Measurements from ENCODE around the gene STAT6. TPM values are rescaled to one million over a fixed set of nuclear protein-coding genes. Genes with fewer than 3 reads are reported as not detected.
A peak's percentile ranks its signal among the peaks of the same experiment; 100 is the strongest.
"Not testable (repeated sequence)": the region's sequence is repeated elsewhere in the genome, so short reads cannot be mapped to it uniquely, and the experiment has no call there.

Gene STAT6
- total RNA-seq, 2 experiments from 2014 or later, result 251 to 263 TPM

DNA sequence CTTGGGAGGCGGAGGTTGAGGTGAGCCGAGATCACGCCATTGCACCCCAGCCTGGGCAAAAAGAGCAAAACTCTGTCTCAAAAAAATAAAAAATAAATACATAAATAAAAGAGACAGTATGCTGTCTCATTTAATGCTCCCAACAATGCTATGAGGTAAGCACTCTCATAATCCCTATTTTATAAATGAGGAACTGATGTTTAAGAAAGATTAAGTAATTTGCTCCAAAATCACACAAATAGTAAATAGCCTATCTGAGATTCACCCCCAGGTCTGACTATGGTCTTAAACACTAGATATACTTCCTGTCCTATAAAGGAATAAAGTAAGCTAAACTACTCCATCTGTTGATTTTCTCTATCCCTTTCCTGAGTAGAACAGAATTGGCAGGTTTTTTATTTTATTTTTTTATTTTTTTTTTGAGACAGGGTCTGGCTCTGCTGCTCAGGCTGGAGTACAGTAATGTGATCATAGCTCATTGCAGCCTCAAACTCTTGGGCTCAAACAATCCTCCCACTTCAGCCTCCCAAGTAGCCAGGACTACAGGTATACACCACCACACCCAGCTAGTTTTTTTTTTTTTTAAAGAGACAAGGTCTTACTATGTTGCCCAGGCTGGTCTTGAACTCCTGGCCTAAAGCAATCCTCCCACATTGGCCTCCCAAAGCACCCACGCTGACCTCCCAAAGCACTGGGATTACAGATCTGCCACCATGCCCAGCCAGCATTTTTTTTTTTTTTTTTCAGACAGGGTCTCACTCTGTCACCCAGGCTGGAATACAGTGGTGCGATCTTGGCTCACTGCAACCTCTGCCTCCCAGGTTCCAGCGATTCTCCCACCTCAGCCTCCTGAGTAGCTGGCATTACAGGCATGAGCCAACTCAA lies 37.4 kb downstream of the STAT6 start:
- not testable (repeated sequence) for DNase-seq; ATAC-seq (ENCODE audit: low read depth); H3K27me3 Mint-ChIP-seq; H3K27ac Mint-ChIP-seq; H3K9me3 Mint-ChIP-seq; H3K4me3 Mint-ChIP-seq
- peaks cover 30% of the 10 kb centered on the region for H3K4me1 Mint-ChIP-seq
- H3K36me3 Mint-ChIP-seq, result peaks cover 20% of the 10 kb centered on the region
- POLR2A ChIA-PET, result interaction anchor here (0.6 to 14.2 kb wide), 4 partner anchors 20 to 349 kb away, joined by 3 to 225 read pairs (median 62); partner anchors contain the start of genes LRP1, NAB2, NACA and STAT6

DNA sequence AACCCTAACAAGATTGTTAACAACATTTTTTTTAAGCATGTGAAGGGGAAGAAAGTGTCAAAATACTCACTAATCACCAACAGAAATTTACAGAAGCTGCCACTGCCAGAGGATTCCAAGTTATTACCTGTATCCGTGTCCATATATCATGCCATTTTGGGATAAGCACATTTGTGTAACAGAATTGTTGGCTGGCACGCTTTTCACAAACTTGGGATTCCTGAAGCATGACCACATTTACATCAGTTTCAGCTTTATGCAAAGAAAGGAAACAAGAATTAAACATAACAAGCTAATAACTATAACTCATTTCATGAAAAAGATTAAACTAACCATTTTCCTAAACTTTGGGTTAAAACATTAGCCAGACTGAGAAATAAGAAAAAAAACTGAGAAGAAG lies 38.5 kb downstream of the STAT6 start:
- no peak for ATAC-seq (ENCODE audit: low read depth)

DNA sequence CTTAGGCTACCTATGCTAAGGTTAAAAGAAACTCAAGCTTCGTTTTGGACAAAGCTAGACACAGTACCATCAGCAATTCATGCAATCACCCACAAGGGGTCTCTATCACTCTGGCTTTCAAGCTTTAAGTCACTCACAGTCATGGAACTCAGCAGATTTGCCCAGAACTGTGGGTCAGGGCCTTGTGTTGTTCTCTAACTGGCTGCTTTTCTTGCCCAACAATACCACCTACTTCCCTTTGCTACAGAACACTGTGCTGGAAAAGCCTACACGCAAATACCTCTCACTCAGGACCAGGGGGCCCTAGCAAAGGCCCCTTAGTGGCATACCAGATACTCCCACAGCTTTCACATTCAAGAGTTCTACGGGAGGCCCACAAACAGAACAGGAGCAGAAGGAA lies 41.6 kb downstream of the STAT6 start:
- H3K4me1 Mint-ChIP-seq, result peaks cover 39% of the 10 kb centered on the region
- H3K4me3 Mint-ChIP-seq, result peak overlapping the region; percentile 28
- DNase-seq (no peak), ATAC-seq (ENCODE audit: low read depth) (peak; percentile 96)
- H3K36me3 Mint-ChIP-seq, result peaks cover 37% of the 10 kb centered on the region
- H3K9me3 Mint-ChIP-seq, result peaks cover 1% of the 10 kb centered on the region
- H3K27ac Mint-ChIP-seq, result peak overlapping the region; percentile 85
- POLR2A ChIA-PET, result interaction anchor here (0.5 to 14.2 kb wide), 9 partner anchors 8 to 79 kb away, joined by 3 to 225 read pairs (median 4); partner anchors contain the start of genes NAB2, NEMP1 and STAT6
- no peaks in the 10 kb centered on the region for H3K27me3 Mint-ChIP-seq

More for the DNA sequence above, 38.5 kb downstream of the STAT6 start:
- POLR2A ChIA-PET, result interaction anchor here (0.7 to 14.2 kb wide), 3 partner anchors 10 to 38 kb away, joined by 3 to 225 read pairs (median 122); partner anchors contain the start of genes NAB2 and STAT6
- Mint-ChIP-seq H3K27ac (no peak overlapping the region), H3K4me1 (peaks cover 32% of the 10 kb centered on the region), H3K27me3 (no peaks in the 10 kb centered on the region), H3K4me3 (no peak overlapping the region), H3K36me3 (peaks cover 23% of the 10 kb centered on the region), H3K9me3 (peaks cover 1% of the 10 kb centered on the region)
- no peak for DNase-seq

DNA sequence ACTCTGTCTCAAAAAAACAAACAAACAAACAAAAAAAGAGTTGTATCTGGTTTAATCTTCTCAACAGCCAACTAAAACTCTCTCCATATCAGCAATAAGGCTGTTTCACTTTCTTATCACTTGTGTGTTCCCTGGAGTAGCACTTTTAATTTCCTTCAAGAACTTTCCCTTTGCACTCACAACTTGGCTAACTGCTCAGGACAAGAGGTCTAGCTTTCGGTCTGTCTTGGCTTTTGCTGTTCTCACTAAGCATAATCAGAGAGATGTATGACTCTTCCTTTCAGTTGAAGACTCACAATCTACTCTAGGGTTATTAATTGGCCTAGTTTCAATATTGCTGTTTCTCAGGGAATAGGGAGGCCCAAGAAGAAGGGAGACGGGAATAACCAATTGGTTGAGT lies 44.9 kb downstream of the STAT6 start:
- Mint-ChIP-seq H3K4me1 (peaks cover 44% of the 10 kb centered on the region), H3K9me3 (peaks cover 1% of the 10 kb centered on the region), H3K27me3 (no peaks in the 10 kb centered on the region), H3K36me3 (peaks cover 36% of the 10 kb centered on the region), H3K27ac (peak overlapping the region; percentile 72), H3K4me3 (no peak overlapping the region)
- POLR2A ChIA-PET, result interaction anchor here (1.2 to 3.0 kb wide), 5 partner anchors 19 to 58 kb away, joined by 3 to 22 read pairs (median 4); partner anchors contain the start of genes NAB2 and STAT6
- DNase-seq (no peak), ATAC-seq (ENCODE audit: low read depth) (no peak)

DNA sequence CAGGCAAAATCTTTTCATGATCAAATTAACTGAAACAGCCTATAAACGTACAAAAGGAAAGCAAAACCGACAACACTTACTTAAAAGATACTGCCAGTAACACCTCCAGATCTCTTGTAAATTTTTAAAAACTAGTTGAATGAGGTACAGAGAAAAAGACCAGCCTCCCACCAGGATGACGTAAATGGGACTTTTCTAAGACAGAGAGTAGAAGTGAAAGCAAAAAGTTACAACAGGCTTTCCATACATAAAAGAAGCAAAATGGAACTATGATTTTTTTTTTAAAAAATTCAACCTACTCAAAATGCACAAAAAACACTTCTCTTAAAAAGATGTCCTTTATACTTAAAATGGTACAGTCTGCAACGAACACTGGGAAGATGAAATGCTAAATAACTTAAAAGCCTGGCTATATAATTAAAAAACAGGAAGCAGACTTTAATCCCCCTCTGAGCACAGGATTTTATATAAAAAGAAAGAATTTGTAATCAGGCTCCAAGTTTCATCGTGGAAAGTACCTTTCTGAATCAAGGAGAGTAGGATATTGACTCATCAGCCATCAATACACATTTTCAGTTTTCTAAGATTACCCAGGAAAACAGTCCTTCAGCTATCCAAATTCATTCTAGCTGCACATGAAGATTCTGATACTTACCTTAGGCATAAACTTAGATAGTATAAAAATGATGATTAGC lies 47.0 kb downstream of the STAT6 start:
- no peak for DNase-seq
- Mint-ChIP-seq H3K9me3 (peaks cover 1% of the 10 kb centered on the region), H3K4me1 (peaks cover 27% of the 10 kb centered on the region), H3K27me3 (no peaks in the 10 kb centered on the region), H3K4me3 (peak overlapping the region; percentile 70), H3K36me3 (peaks cover 39% of the 10 kb centered on the region), H3K27ac (peak overlapping the region; percentile 91)
- peak; percentile 89 for ATAC-seq (ENCODE audit: low read depth)
- POLR2A ChIA-PET, result interaction anchor here (0.6 to 3.0 kb wide), 2 partner anchors 15 to 47 kb away, joined by 3 to 22 read pairs; partner anchors contain the start of genes NEMP1 and STAT6

DNA sequence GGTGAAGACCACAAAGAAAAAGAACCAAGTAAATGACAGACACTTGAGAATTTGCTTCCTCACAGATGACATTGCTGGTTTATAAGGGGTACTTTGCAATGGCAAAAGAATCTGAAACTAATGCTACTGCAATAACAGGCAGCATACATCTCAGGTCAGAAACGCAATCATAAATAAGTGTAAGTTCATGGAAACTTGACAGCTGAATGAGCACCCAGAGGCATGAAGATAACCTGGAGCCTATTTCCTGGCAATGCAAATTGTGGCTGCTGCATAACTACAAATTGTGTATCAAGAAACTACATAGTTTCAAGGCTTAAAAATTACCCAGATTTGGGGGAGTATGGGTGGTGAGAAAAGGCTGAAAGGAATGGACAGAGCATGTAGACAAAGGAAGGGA lies 52.7 kb downstream of the STAT6 start:
- Mint-ChIP-seq H3K4me1 (peaks cover 14% of the 10 kb centered on the region), H3K9me3 (peaks cover 3% of the 10 kb centered on the region), H3K4me3 (no peak overlapping the region), H3K36me3 (peaks cover 44% of the 10 kb centered on the region), H3K27ac (peak overlapping the region; percentile 6), H3K27me3 (no peaks in the 10 kb centered on the region)
- DNase-seq (no peak), ATAC-seq (ENCODE audit: low read depth) (no peak)
- POLR2A ChIA-PET, result no interaction called here

DNA sequence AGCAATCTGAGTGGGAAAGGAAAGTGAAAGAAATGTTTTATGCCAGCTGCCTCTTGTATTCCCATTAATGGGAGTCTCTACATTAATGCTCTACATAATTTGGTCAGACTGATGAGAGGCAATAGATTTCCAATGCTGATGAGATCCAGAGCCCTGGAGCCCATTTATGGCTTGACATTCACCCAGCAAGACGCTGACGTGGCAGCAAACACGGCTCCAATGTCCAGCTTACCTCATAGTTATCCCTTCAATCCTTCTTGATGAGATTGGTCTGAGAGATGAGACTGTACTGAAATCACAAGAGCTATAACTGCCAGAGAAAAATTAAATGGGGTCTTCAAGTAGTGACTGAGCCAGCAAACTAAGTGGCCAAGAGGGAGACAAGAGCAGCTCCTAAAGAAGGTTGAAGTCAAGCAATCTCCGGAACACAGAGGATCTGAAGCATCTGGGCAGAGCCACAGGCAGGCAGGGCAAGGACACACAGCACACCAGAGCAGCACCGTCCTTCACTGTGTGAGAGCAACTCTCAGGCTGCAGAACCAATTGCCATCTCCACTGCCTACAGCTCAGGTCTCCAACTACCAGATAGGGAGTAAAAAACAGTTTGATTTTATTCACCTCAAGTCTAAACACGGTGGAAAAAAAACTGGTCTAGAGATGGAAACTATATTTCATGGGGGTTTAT lies 54.0 kb downstream of the STAT6 start:
- no peaks in the 10 kb centered on the region for H3K27me3 Mint-ChIP-seq
- POLR2A ChIA-PET, result interaction anchor here (0.7 to 1.0 kb wide), 2 partner anchors 39 to 54 kb away, joined by 3 read pairs; partner anchors contain the start of gene STAT6
- peaks cover 10% of the 10 kb centered on the region for H3K4me1 Mint-ChIP-seq
- peaks cover 3% of the 10 kb centered on the region for H3K9me3 Mint-ChIP-seq
- no peak overlapping the region for H3K4me3 Mint-ChIP-seq
- no peak overlapping the region for H3K27ac Mint-ChIP-seq
- H3K36me3 Mint-ChIP-seq, result peaks cover 46% of the 10 kb centered on the region
- DNase-seq (no peak), ATAC-seq (ENCODE audit: low read depth) (no peak)

DNA sequence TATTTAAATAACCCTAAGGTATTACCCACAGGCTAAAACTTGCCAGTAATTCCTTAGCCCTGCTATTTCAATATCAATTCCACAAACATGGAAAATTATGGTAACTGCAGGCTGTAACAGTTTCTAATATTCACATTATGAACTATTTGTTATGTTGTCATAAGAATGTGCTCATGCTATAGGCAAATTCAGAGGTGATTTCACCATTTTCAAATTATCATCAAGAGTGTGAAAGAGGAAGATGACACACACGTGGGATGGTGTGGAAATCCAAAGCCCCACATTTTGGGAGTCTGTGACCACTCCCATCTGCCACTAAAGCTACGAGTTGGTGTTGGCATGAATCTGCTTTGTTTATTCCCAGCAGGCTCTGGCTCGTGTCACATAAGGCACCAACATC lies 55.3 kb downstream of the STAT6 start:
- POLR2A ChIA-PET, result no interaction called here
- H3K36me3 Mint-ChIP-seq, result peaks cover 44% of the 10 kb centered on the region

DNA sequence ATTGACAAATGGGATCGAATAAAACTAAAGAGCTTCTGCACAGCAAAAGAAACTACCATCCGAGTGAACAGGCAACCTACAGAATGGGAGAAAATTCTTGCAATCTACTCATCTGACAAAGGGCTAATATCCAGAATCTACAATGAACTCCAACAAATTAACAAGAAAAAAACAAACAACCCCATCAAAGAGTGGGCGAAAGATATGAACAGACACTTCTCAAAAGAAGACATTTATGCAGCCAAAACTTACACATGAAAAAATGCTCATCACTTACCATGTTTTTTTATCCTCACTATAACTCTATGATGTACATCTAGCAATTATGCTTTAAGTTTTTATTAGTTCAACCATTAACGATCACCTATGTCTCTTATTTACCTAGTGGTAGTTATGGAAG lies 57.3 kb downstream of the STAT6 start:
- POLR2A ChIA-PET; ATAC-seq (ENCODE audit: low read depth); DNase-seq; H3K27ac Mint-ChIP-seq; H3K27me3 Mint-ChIP-seq; H3K4me3 Mint-ChIP-seq; H3K9me3 Mint-ChIP-seq: not testable (repeated sequence)
- Mint-ChIP-seq H3K36me3 (peaks cover 34% of the 10 kb centered on the region), H3K4me1 (peaks cover 15% of the 10 kb centered on the region)

More for the DNA sequence above, 55.3 kb downstream of the STAT6 start:
- DNase-seq, result no peak
- H3K27ac Mint-ChIP-seq, result no peak overlapping the region
- peaks cover 13% of the 10 kb centered on the region for H3K4me1 Mint-ChIP-seq
- ATAC-seq (ENCODE audit: low read depth), result no peak
- no peaks in the 10 kb centered on the region for H3K27me3 Mint-ChIP-seq
- no peak overlapping the region for H3K4me3 Mint-ChIP-seq
- peaks cover 3% of the 10 kb centered on the region for H3K9me3 Mint-ChIP-seq

DNA sequence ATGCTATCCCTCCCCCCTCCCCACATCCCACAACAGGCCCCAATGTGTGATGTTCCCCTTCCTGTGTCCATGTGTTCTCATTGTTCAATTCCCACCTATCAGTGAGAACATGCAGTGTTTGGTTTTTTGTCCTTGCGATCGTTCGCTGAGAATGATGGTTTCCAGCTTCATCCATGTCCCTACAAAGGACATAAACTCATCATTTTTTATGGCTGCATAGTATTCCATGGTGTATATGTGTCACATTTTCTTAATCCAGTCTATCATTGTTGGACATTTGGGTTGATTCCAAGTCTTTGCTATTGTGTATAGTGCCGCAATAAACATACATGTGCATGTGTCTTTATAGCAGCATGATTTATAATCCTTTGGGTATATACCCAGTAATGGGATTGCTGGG lies 58.0 kb downstream of the STAT6 start:
- H3K4me3 Mint-ChIP-seq; POLR2A ChIA-PET; ATAC-seq (ENCODE audit: low read depth); H3K9me3 Mint-ChIP-seq; DNase-seq; H3K27me3 Mint-ChIP-seq; H3K27ac Mint-ChIP-seq: not testable (repeated sequence)
- H3K36me3 Mint-ChIP-seq, result peaks cover 30% of the 10 kb centered on the region
- peaks cover 18% of the 10 kb centered on the region for H3K4me1 Mint-ChIP-seq

DNA sequence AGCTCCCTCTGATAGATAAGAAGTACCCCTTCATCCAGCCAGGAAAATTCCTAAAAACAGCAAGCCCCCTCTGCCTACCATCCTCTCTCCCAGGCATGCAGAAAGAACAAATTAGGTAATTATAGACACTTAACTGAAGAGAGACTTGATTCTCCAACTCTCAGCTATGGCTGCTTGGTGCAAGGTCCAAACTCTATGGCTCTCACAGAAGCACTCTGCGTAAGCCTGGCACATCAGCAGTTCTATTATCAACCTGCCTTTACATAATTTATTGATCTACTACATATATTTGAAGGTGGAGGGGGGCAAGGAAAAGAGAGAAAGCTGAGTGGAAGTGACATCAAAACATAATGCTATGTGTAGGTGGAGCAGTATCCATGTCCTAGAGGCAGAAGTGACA lies 60.2 kb downstream of the STAT6 start:
- Mint-ChIP-seq H3K36me3 (peaks cover 19% of the 10 kb centered on the region), H3K4me3 (no peak overlapping the region), H3K27ac (no peak overlapping the region), H3K4me1 (peaks cover 39% of the 10 kb centered on the region), H3K9me3 (peaks cover 3% of the 10 kb centered on the region), H3K27me3 (no peaks in the 10 kb centered on the region)
- DNase-seq (no peak), ATAC-seq (ENCODE audit: low read depth) (no peak)
- POLR2A ChIA-PET, result no interaction called here

DNA sequence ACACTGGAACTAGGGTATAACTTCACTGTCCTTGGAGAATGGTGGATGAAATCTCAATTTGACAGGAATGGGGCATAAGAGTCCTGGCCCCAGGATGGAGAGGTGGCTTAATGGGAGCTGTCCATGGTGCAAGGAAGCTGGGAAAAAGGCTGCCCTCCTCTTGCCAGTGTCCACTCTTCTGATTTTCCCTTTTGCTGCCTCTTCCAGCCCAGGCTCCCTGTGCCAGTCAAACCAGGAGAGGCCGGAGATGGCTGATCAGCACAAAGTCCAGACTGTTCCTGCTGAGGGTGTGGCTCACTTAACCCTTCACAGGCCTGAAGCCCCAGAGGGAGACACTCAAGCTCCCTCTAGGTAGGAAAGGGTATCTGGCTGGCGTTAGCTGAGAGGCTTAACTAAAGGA lies 61.3 kb downstream of the STAT6 start, which contains the start of gene MYO1A:
MYO1A (minus strand) TSS at position 240 of the 400 bp plus-strand sequence. CDS start 1,806 bp downstream, outside the sequence.
- no peak within 1 kb of the TSS for H3K27ac Mint-ChIP-seq
- DNase-seq, result no peak
- POLR2A ChIA-PET, result interaction anchor here (0.6 kb wide), 1 partner anchor 352 kb away, joined by 7 read pairs; no protein-coding TSS in a partner anchor

DNA sequence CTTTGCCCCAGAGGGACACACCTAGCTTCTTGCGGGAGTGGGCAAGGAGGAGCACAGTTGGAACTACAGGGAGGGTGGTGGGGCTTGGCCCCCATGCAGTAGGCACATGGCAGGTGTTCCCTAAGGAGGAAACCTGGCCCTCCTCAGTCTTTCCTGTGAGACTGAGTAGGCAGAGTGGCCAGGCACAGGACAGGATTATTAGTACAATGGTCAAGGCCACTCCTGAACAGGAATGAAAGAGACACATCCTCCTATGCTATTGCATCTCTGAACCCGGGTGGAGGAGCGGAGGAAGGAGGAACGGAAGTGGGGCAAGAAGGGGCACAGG lies 62.1 kb downstream of the STAT6 start:
- DNase-seq (no peak), ATAC-seq (ENCODE audit: low read depth) (no peak)
- Mint-ChIP-seq H3K27me3 (no peaks in the 10 kb centered on the region), H3K4me1 (peaks cover 45% of the 10 kb centered on the region), H3K9me3 (peaks cover 3% of the 10 kb centered on the region), H3K36me3 (peaks cover 14% of the 10 kb centered on the region), H3K4me3 (no peak overlapping the region), H3K27ac (no peak overlapping the region)
- POLR2A ChIA-PET, result interaction anchor here (1.2 to 2.5 kb wide), 3 partner anchors 11 to 32 kb away, joined by 4 to 16 read pairs (median 13); no protein-coding TSS in a partner anchor

More for the DNA sequence above, 61.3 kb downstream of the STAT6 start, which contains the start of gene MYO1A:
- ATAC-seq (ENCODE audit: low read depth), result no peak
- Mint-ChIP-seq H3K4me1 (peaks cover 45% of the 10 kb centered on the region), H3K4me3 (no peak within 1 kb of the TSS), H3K9me3 (peaks cover 3% of the 10 kb centered on the region), H3K27me3 (no peaks in the 10 kb centered on the region), H3K36me3 (peaks cover 17% of the 10 kb centered on the region)

Measured in activated naive CD8-positive, alpha-beta T cell treated with anti-CD3 and anti-CD28 coated beads, Interleukin-2, amount 10 ng/mL, durations not matched to agents 7 days and 5 days (primary cell).